Suprapubic skin (tissue), 4 donors: ENCODE results near the gene TNFRSF1A.

Experiments used
- EP300 ChIP-seq: sonication (generic); formaldehyde crosslinking; IDR thresholded peaks from one replicate; pipeline ENCODE4 v1.6.1; 2017; ENCODE audit warnings: antibody characterized with exemption
- POLR2A ChIP-seq, 2 donors: fragments of 450-650 bp; IDR thresholded peaks; one replicate each; pipeline ENCODE4 v1.6.1; 2017; ENCODE audit warnings: antibody characterized with exemption in 2 of 2, mild to moderate bottlenecking in 2 of 2, moderate library complexity in 2 of 2
- POLR2AphosphoS5 ChIP-seq, 3 donors: sonication (generic); formaldehyde crosslinking; IDR thresholded peaks; one replicate each; pipeline ENCODE4 v1.6.1; 2017; ENCODE audit warnings: antibody characterized with exemption in 3 of 3

DNA sequence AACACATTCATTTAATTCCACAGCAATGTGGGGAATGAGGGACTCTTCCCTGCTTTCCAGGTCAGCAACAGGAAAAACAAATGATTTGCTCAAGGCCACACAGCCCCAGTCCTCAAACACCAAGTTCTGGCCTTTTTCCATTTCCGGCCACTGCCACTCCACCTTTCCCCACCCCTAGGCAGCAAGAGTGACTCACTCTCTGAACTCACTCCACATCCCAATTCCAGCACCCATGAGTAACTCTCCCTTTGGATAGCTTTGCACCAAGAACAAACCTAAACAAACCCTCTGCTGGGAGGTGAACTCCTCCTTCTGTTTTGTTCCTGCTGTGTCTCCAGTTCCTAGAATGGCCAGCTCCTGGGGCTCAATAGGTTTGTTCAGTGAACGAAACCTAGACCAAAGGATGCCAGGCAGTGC lies 61.8 kb downstream of the TNFRSF1A start:
- TF ChIP-seq POLR2AphosphoS5 (IDR thresholded peaks at IDR 0.05) = peak in 1 of 3 donors; percentile 35
- no peak for TF ChIP-seq POLR2A (IDR thresholded peaks at IDR 0.05)
- TF ChIP-seq EP300 = no peak
